ENCODE results near the gene VTI1A.
"Not testable (repeated sequence)": the region's sequence is repeated elsewhere in the genome, so short reads cannot be mapped to it uniquely, and the experiment has no call there.

VTI1A gene

DNA sequence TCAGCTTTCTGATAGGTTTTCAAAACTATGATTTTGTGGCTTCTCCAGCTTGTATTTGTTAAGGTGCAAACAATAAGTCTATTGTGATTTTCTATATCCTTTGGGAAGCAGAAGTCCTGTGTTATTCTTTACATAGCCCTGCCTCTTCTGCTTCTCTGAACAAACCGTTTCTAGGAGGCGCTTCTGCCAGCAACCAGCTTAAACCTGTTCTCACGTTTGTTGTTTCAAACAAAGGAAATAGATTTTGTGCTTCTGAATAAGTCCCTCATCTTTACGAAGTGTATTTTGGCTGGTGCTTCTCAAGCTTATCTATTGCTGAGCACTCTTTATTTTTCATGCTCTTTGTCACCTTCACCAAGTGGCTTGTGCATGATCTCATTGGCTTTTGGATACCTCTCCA, 61.0 kb downstream of the VTI1A start:
- no peak for DNase-seq

- DNase-seq, result no peak
Measured at GRCh38 chr10:112509558-112510291, 62.7 kb downstream of the VTI1A start.

- DNase-seq, result peak in 1 of 2 donors; percentile 4
Measured at GRCh38 chr10:112510384-112510783, 63.4 kb downstream of the VTI1A start.

- no peak for DNase-seq
Measured at GRCh38 chr10:112512294-112512693, 65.3 kb downstream of the VTI1A start.

DNA sequence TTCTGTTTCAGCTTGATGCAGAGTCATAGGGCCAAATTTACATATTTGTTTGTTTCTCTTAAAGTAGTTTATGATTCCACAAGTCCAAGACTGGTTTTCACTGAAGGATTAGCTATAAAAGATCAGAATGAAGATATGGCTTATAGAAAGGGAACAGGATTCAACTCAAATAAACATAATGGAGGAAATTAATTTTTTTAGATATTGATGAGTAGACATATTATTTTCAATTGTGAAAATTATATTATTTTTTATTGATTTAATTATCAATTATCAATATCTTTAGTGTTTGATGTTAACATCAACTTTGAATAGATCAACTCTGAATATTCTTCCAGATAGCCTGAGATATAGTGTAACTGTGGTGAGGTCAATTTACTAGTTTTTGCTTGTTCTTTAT, 68.1 kb downstream of the VTI1A start:
- DNase-seq, result no peak

- DNase-seq, result no peak
Measured at GRCh38 chr10:112515852-112516251, 68.8 kb downstream of the VTI1A start.

- no peak for DNase-seq
Measured at GRCh38 chr10:112517451-112517862, 70.4 kb downstream of the VTI1A start.

DNA sequence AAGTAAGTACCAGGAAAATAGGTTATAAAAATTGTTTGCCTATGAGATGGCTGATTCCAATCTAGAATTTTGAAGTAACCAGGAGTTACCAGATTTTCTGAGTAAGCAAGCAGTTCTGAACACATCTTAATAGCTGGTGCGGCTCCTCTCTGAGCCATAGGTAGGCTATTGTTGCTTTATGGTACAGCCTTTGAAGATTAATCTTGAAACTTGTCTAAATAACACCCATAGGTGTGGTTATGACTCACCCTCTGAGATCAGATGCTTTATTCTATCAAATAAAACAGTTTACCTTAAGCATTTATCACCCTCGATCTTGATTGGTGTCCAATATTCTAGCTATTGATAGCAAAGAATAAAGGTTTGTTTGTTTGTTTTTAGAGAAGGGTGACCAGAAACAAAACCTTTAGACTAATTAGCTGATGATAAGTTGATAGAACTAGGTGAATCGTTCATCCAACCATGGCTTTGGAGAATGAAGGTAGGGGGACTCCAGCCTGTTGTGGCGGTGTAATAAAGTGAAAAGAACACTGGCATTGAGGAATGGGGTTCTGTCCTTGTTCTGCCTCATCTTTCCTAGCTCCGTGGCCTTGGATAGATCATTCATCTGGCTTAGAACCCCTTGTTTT, 72.2 kb downstream of the VTI1A start:
- no peak for DNase-seq

GRCh38 chr10:112520914-112521313, 73.9 kb downstream of the VTI1A start:
- DNase-seq, result no peak

DNA sequence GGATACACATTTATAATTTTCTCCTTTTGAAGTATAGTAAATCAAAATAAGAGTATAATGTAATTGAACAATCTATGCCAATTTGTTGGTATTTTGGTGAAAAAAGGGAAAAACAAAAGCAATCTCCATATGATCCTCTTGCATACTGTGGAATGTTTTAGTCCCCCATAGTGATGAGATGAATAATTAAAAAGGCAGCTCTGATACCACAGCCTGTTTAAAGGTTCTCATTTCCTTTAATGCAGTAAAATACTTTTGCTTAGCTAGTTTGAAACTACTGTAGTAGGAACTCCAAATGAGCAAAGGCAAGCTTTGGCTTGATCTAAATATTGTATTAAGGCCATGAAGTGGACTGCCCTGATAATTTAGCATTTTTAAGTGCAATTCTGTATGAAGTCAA, 77.6 kb downstream of the VTI1A start:
- no peak for DNase-seq

DNA sequence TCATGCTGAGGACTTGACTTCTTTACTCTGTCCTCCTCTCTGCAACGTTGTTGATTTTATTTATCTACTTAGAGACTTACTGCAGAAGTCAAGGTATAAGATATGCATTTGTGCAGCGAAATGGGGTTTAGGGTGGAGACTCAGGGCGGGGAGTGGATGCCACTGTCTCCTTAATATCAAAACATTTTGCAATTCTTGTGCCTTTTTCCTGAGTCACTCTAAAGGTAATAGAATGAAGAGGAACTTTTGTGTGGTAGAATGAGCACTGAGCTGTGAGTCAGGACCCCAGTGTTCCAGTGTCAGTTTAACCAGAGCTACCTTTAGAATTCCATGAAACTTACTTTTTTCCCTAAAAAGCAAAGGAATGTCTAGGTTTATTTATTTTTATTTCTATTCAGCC, 78.2 kb downstream of the VTI1A start:
- no peak for DNase-seq

DNA sequence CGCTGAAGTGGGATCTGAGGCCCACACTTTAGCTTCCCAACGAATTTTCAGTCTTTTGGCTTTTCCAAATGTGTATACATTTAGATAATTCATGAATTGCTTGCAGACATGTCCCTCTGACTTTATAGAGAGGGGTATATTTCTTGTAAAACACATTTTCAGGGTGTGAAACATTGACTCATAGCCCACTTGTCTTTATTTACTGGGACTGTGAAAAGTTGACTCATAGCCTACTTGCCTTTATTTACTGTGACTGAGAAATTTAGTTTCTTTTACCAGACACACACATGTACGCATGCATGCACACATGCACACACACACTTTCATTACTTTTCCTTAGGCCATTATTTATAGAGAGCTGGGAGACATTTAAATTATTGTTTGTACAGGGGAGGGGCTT, 79.1 kb downstream of the VTI1A start:
- DNase-seq, result no peak

DNA sequence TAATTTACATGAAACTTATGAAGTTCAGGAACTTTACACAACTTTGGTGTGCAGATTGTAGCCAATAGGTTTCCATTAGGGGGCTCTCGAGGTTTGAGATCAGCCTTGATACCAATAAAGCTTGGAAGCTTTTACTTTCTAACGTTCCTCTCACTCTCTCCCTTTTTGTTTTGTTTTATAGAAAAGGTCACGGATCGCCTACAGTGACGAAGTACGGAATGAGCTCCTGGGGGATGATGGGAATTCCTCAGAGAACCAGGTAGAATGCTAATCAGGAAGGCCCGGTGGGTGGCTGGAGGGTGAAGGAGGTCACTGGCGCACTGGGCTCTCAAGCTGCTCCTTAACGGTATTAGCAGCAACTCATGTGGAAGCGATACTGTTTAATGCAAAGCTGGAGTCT, 79.9 kb downstream of the VTI1A start:
- no peak for DNase-seq

DNA sequence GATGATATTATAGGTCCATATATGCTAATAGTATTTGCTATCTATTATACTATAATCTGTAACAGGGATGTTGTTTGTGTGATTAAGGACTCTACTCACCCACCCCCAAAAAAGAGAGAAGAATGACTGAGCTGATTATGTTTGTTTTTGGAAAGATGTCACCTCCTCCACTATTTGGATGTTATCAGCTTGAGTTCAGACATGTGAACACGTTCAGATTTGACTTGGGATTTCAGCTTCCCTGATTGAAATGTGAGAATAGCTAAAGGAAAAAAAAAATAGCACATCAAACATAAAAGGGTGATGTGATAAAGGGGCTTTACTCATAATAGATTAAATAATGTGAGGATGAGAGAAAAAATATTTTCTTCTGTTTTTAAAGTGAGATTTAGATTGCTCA, 81.2 kb downstream of the VTI1A start:
- DNase-seq, result no peak

- DNase-seq, result no peak
Measured at GRCh38 chr10:112531421-112531820, 84.4 kb downstream of the VTI1A start.

DNA sequence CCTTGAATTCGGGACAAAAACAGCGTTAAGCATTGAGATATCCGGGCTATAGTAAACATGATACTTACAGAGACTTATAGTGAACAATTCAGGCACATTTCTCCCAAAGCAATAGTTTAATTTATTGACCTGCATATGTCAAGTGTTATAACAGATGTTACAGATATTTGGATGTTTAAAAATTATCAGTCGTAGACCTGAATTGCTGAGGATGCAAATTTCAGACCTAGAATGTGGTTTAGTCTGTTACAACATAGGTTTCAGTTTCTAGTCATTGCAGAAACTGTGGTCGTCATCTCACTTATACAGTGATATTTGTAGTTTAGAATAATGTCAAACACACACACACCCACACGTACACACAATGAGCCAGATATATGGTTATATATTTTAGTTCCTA, 85.2 kb downstream of the VTI1A start:
- peak; percentile 17 to 29 for DNase-seq

GRCh38 chr10:112532956-112533355, 85.9 kb downstream of the VTI1A start:
- no peak for DNase-seq

GRCh38 chr10:112533916-112534315, 86.9 kb downstream of the VTI1A start:
- no peak for DNase-seq

- DNase-seq, result no peak
Measured at GRCh38 chr10:112535531-112535951, 88.5 kb downstream of the VTI1A start.

- DNase-seq, result no peak
Measured at GRCh38 chr10:112536663-112537062, 89.6 kb downstream of the VTI1A start.

- DNase-seq, result no peak
Measured at GRCh38 chr10:112538168-112538567, 91.2 kb downstream of the VTI1A start.

DNA sequence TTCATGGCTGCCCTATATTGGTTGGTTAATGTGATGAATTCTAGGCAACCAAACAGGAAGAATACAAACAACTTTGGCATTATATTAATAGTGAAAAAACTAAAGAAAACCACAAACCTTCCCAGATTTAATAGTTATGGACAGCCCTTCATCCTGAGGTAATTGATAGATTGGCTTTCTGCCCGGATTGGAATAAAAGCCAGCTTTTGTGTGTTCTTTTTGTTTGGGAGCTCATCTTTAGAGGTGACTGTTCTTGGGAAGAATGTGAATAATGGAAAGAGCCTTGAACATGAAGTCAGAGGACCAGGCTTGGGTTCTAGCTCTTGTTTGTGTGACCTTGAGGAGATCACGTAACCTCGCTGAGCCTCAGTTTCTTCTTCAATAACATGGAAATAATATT, 92.3 kb downstream of the VTI1A start:
- no peak for DNase-seq

GRCh38 chr10:112542823-112543222, 95.8 kb downstream of the VTI1A start:
- DNase-seq, result not testable (repeated sequence)

GRCh38 chr10:112546474-112546873, 99.5 kb downstream of the VTI1A start:
- no peak for DNase-seq

All from stimulated activated CD4-positive, alpha-beta T cell treated with anti-CD3 and anti-CD28 coated beads, Interleukin-2, amount 100 ng/mL, for 24 hours (primary cell).